Measurements from ENCODE around the gene ZRANB2.

Gene ZRANB2

DNA sequence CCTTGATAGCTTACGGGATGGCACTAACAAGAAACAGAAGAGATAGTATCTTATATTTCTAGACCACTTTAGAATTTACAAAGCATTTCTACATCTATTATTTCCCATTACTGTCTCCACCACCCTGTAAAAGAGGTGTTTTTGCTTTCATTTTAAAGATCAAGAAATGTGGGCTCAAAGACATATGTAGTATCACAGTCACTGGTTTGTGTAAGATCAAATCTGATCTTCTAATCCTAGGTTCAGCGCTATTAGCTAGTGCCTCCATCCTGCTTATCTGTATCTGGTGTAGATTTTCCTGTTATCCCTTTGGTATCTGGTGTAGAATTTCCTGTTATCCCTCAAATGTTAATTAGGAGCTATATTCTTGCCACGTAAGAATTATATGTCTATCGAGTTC lies 23.6 kb upstream of the ZRANB2 start:
- TF ChIP-seq FOXA1 (IDR thresholded peaks at IDR 0.05) = no peak
- TF ChIP-seq FOXK2 (IDR thresholded peaks at IDR 0.05) = no peak
- no peak for TF ChIP-seq SP1 (IDR thresholded peaks at IDR 0.05)
- TF ChIP-seq BHLHE40 (IDR thresholded peaks at IDR 0.05; ENCODE audit: borderline replicate concordance) = no peak
- no peak for TF ChIP-seq ARNT (IDR thresholded peaks at IDR 0.05)
- no peak for TF ChIP-seq FOXM1 (IDR thresholded peaks at IDR 0.05; ENCODE audit: borderline replicate concordance)
- no peak for TF ChIP-seq ELF4 (IDR thresholded peaks at IDR 0.05)
- no peak for TF ChIP-seq L3MBTL2 (conservative IDR thresholded peaks at IDR 0.05)
- no peak for TF ChIP-seq NFRKB (IDR thresholded peaks at IDR 0.05)
- TF ChIP-seq CTBP1 (IDR thresholded peaks at IDR 0.05; ENCODE audit: borderline replicate concordance) = no peak
- TF ChIP-seq, protein P1, sequence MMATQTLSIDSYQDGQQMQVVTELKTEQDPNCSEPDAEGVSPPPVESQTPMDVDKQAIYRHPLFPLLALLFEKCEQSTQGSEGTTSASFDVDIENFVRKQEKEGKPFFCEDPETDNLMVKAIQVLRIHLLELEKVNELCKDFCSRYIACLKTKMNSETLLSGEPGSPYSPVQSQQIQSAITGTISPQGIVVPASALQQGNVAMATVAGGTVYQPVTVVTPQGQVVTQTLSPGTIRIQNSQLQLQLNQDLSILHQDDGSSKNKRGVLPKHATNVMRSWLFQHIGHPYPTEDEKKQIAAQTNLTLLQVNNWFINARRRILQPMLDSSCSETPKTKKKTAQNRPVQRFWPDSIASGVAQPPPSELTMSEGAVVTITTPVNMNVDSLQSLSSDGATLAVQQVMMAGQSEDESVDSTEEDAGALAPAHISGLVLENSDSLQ (IDR thresholded peaks at IDR 0.05) = no peak
- ChIA-PET POLR2A (no interaction called here), CTCF (no interaction called here)
- DNase-seq (ENCODE audit: extremely low spot score) = no peak

GRCh38 chr1:71101839-71102376 lies 21.1 kb upstream of the ZRANB2 start:
- no peak for DNase-seq (ENCODE audit: extremely low spot score)
- POLR2A ChIA-PET = no interaction called here
- no peak for TF ChIP-seq BHLHE40 (IDR thresholded peaks at IDR 0.05; ENCODE audit: borderline replicate concordance)
- no peak for TF ChIP-seq HDGF (IDR thresholded peaks at IDR 0.05; ENCODE audit: borderline replicate concordance)
- no peak for TF ChIP-seq ARNT (IDR thresholded peaks at IDR 0.05)
- no peak for TF ChIP-seq FOXA1 (IDR thresholded peaks at IDR 0.05)
- TF ChIP-seq, protein P1 (IDR thresholded peaks at IDR 0.05) = no peak
- no peak for TF ChIP-seq TARDBP (IDR thresholded peaks at IDR 0.05)
- CTCF ChIA-PET = no interaction called here

GRCh38 chr1:71097428-71097827 lies 16.6 kb upstream of the ZRANB2 start:
- TF ChIP-seq ARNT (IDR thresholded peaks at IDR 0.05) (no peak), CTBP1 (IDR thresholded peaks at IDR 0.05; ENCODE audit: borderline replicate concordance) (no peak), SUZ12 (IDR thresholded peaks at IDR 0.05) (no peak), FOXM1 (IDR thresholded peaks at IDR 0.05; ENCODE audit: borderline replicate concordance) (no peak), TARDBP (IDR thresholded peaks at IDR 0.05) (no peak), FOXA1 (IDR thresholded peaks at IDR 0.05) (no peak), FOXK2 (IDR thresholded peaks at IDR 0.05) (no peak), HDGF (IDR thresholded peaks at IDR 0.05; ENCODE audit: borderline replicate concordance) (no peak), ZNF384 (IDR thresholded peaks at IDR 0.05) (no peak), LEF1 (IDR thresholded peaks at IDR 0.05; ENCODE audit: borderline replicate concordance) (no peak), BHLHE40 (IDR thresholded peaks at IDR 0.05; ENCODE audit: borderline replicate concordance) (no peak), L3MBTL2 (conservative IDR thresholded peaks at IDR 0.05) (no peak), ELF4 (IDR thresholded peaks at IDR 0.05) (no peak)
- TF ChIP-seq, protein P1 (IDR thresholded peaks at IDR 0.05) = no peak
- ChIA-PET CTCF (no interaction called here), POLR2A (no interaction called here)
- DNase-seq (ENCODE audit: extremely low spot score) = no peak

- POLR2A ChIA-PET = no interaction called here
- no peak for TF ChIP-seq SP1 (IDR thresholded peaks at IDR 0.05)
- TF ChIP-seq, protein P1 (IDR thresholded peaks at IDR 0.05) = no peak
- TF ChIP-seq SUZ12 (IDR thresholded peaks at IDR 0.05) = no peak
- no peak for TF ChIP-seq LEF1 (IDR thresholded peaks at IDR 0.05; ENCODE audit: borderline replicate concordance)
- no peak for TF ChIP-seq ARNT (IDR thresholded peaks at IDR 0.05)
- no peak for TF ChIP-seq TARDBP (IDR thresholded peaks at IDR 0.05)
- no peak for TF ChIP-seq NFRKB (IDR thresholded peaks at IDR 0.05)
- no peak for TF ChIP-seq FOXK2 (IDR thresholded peaks at IDR 0.05)
- CTCF ChIA-PET = no interaction called here
- DNase-seq (ENCODE audit: extremely low spot score) = no peak
These were observed 14.1 kb upstream of the ZRANB2 start for GRCh38 chr1:71094913-71095312.

- CTCF ChIA-PET = no interaction called here
- POLR2A ChIA-PET = no interaction called here
- peak; percentile 25 for DNase-seq (ENCODE audit: extremely low spot score)
- TF ChIP-seq CTBP1 (IDR thresholded peaks at IDR 0.05; ENCODE audit: borderline replicate concordance) (no peak), FOXA1 (IDR thresholded peaks at IDR 0.05) (no peak), SUZ12 (IDR thresholded peaks at IDR 0.05) (no peak), ARNT (IDR thresholded peaks at IDR 0.05) (no peak), LEF1 (IDR thresholded peaks at IDR 0.05; ENCODE audit: borderline replicate concordance) (no peak), ELF4 (IDR thresholded peaks at IDR 0.05) (no peak), SP1 (IDR thresholded peaks at IDR 0.05) (no peak), NFRKB (IDR thresholded peaks at IDR 0.05) (no peak), ZNF384 (IDR thresholded peaks at IDR 0.05) (no peak), BHLHE40 (IDR thresholded peaks at IDR 0.05; ENCODE audit: borderline replicate concordance) (no peak), TARDBP (IDR thresholded peaks at IDR 0.05) (no peak), FOXK2 (IDR thresholded peaks at IDR 0.05) (no peak)
- TF ChIP-seq, protein P1 (IDR thresholded peaks at IDR 0.05) = no peak
These were observed 13.1 kb upstream of the ZRANB2 start for GRCh38 chr1:71093938-71094337.
